Rectal smooth muscle tissue (tissue), 1 donor: ENCODE results near the gene SSR4.
A peak's percentile ranks its signal among the peaks of the same experiment; 100 is the strongest.
"Not testable (repeated sequence)": the region's sequence is repeated elsewhere in the genome, so short reads cannot be mapped to it uniquely, and the experiment has no call there.

Experiments used
- H3K27ac ChIP-seq: one replicate; pipeline ENCODE4 v1.7.0; 2013; ENCODE audit warnings: low read depth, low read length, inconsistent platforms
- H3K27me3 ChIP-seq: one replicate; pipeline ENCODE4 v1.7.0; 2013; ENCODE audit warnings: low read length; ENCODE audit not compliant: control insufficient read depth, insufficient read depth
- H3K36me3 ChIP-seq: one replicate; pipeline ENCODE4 v1.7.0; 2013; ENCODE audit warnings: low read length; ENCODE audit not compliant: control insufficient read depth, insufficient read depth
- H3K4me1 ChIP-seq: one replicate; pipeline ENCODE4 v1.7.0; 2013; ENCODE audit warnings: low read length; ENCODE audit not compliant: control insufficient read depth, insufficient read depth
- H3K4me3 ChIP-seq: one replicate; pipeline ENCODE4 v1.7.0; 2013; ENCODE audit warnings: low read length
- H3K9ac ChIP-seq: one replicate; pipeline ENCODE4 v1.7.0; 2013; ENCODE audit warnings: low read length

Gene SSR4

GRCh38 chrX:153794018-153794896 lies at the start of gene SSR4, which contains the start of gene IDH3G:
Gene SSR4 (plus strand): TSS chrX:153794668. CDS start chrX:153794688, 20 bp downstream.
Gene IDH3G (minus strand): TSS chrX:153794375. CDS start chrX:153794326, 49 bp downstream.
- Histone ChIP-seq H3K27me3 (peaks cover 6% of the 10 kb centered on the region), H3K27ac (peak within 1 kb of the TSS; percentile 93), H3K36me3 (peaks cover 2% of the 10 kb centered on the region), H3K4me3 (peak within 1 kb of the TSS; percentile 81), H3K4me1 (peaks cover 13% of the 10 kb centered on the region), H3K9ac (peak within 1 kb of the TSS; percentile 72)

DNA sequence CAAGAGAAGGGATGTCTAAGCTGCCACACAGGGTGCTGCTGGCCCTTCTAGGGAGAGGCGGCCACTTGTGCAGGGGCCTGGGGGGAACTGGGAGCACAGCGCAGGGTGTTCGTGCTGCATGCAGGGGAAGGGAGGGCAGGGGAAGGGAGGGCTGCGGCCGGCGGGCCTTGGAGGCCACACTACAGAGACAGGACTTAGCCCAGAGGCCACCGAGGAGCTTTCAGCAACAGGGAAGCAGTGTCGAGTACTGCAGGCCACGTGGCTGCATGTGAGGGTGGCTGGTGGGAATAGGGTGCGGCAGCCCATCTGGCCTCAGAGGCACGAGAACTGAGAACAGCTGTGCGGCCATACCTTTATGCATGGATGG lies 49.4 kb upstream of the SSR4 start:
- not testable (repeated sequence) for H3K36me3 ChIP-seq, H3K4me3 ChIP-seq, H3K4me1 ChIP-seq, H3K9ac ChIP-seq, H3K27me3 ChIP-seq
- H3K27ac ChIP-seq = peak overlapping the region; percentile 71

- Histone ChIP-seq H3K4me3 (no peak overlapping the region), H3K27me3 (no peaks in the 10 kb centered on the region), H3K4me1 (peaks cover 3% of the 10 kb centered on the region), H3K27ac (no peak overlapping the region), H3K36me3 (no peaks in the 10 kb centered on the region), H3K9ac (no peak overlapping the region)
These were observed 48.1 kb upstream of the SSR4 start for GRCh38 chrX:153746359-153746758.

- H3K27ac ChIP-seq, H3K27me3 ChIP-seq, H3K9ac ChIP-seq, H3K4me1 ChIP-seq, H3K4me3 ChIP-seq, H3K36me3 ChIP-seq: not testable (repeated sequence)
These were observed 47.5 kb upstream of the SSR4 start for GRCh38 chrX:153746991-153747390.

DNA sequence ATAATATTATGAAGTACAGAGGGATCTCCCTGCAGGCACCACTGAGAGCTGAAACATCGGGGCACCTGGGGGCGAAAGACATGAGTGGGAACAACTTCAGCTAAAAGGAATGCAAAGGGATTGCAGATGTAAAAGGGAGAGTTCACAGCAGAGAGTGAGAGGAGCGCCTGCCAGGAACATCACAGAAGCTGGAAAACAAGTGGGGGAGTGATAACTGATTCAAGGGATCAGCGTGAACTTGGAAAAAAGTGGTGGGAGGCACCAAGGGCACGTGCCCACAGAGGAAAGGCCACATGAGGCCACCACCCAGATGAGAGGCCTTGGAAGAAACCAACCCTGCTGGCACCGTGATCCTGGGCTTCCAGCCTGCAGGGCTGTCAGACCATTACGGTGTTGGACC lies 45.5 kb upstream of the SSR4 start:
- H3K27ac ChIP-seq, H3K4me3 ChIP-seq, H3K27me3 ChIP-seq, H3K9ac ChIP-seq, H3K4me1 ChIP-seq, H3K36me3 ChIP-seq: not testable (repeated sequence)

- H3K9ac ChIP-seq = no peak overlapping the region
These were observed 44.2 kb upstream of the SSR4 start for GRCh38 chrX:153750127-153750774.

DNA sequence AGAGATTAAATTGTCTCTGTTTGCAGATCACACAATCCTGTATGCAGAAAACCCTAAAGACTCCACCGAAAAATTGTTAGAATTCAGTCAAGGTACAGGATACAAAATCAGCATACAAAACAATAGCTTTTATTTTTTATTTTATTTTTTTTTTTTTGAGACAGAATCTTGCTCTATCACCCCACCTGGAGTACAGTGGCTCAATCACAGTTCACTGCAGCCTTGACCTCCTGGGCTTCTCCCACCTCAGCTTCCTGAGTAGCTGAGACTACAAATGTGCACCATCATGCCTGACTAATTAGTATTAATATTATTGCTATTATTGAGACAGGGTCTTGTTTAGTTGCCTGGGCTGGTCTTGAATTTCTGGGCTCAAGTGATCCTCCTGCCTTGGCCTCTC lies 39.3 kb upstream of the SSR4 start:
- H3K27ac ChIP-seq = no peak overlapping the region
- H3K9ac ChIP-seq = no peak overlapping the region
- no peaks in the 10 kb centered on the region for H3K36me3 ChIP-seq
- no peaks in the 10 kb centered on the region for H3K27me3 ChIP-seq
- no peak overlapping the region for H3K4me3 ChIP-seq
- no peaks in the 10 kb centered on the region for H3K4me1 ChIP-seq

More at GRCh38 chrX:153750127-153750774, 44.2 kb upstream of the SSR4 start:
- Histone ChIP-seq H3K27me3 (no peaks in the 10 kb centered on the region), H3K36me3 (no peaks in the 10 kb centered on the region), H3K27ac (no peak overlapping the region), H3K4me3 (no peak overlapping the region), H3K4me1 (no peaks in the 10 kb centered on the region)

- Histone ChIP-seq H3K36me3 (no peaks in the 10 kb centered on the region), H3K27ac (no peak overlapping the region), H3K4me3 (no peak overlapping the region), H3K9ac (no peak overlapping the region), H3K27me3 (no peaks in the 10 kb centered on the region), H3K4me1 (peaks cover 3% of the 10 kb centered on the region)
These were observed 32.6 kb upstream of the SSR4 start for GRCh38 chrX:153761863-153762262.

- H3K4me1 ChIP-seq = peaks cover 4% of the 10 kb centered on the region
- no peak overlapping the region for H3K4me3 ChIP-seq
- no peak overlapping the region for H3K9ac ChIP-seq
- H3K27me3 ChIP-seq = no peaks in the 10 kb centered on the region
- H3K36me3 ChIP-seq = no peaks in the 10 kb centered on the region
- no peak overlapping the region for H3K27ac ChIP-seq
These were observed 31.8 kb upstream of the SSR4 start for GRCh38 chrX:153762626-153763173.

- H3K4me3 ChIP-seq = no peak overlapping the region
- no peaks in the 10 kb centered on the region for H3K36me3 ChIP-seq
- no peaks in the 10 kb centered on the region for H3K27me3 ChIP-seq
- peaks cover 4% of the 10 kb centered on the region for H3K4me1 ChIP-seq
- H3K27ac ChIP-seq = no peak overlapping the region
- H3K9ac ChIP-seq = no peak overlapping the region
These were observed 31.1 kb upstream of the SSR4 start for GRCh38 chrX:153763298-153763932.

GRCh38 chrX:153763989-153764755 lies 30.3 kb upstream of the SSR4 start, which contains the start of gene PLXNB3:
Gene PLXNB3 (plus strand): TSS chrX:153764249. CDS start chrX:153765536, 1,287 bp downstream.
- Histone ChIP-seq H3K27me3 (no peaks in the 10 kb centered on the region), H3K4me3 (peak within 1 kb of the TSS; percentile 46), H3K4me1 (peaks cover 4% of the 10 kb centered on the region), H3K36me3 (no peaks in the 10 kb centered on the region), H3K27ac (peak within 1 kb of the TSS; percentile 79), H3K9ac (no peak within 1 kb of the TSS)

GRCh38 chrX:153764786-153765137 lies 29.7 kb upstream of the SSR4 start:
- Histone ChIP-seq H3K27ac (peak overlapping the region; percentile 79), H3K4me1 (peaks cover 4% of the 10 kb centered on the region), H3K36me3 (no peaks in the 10 kb centered on the region), H3K27me3 (no peaks in the 10 kb centered on the region), H3K9ac (no peak overlapping the region), H3K4me3 (peak overlapping the region; percentile 46)
